B cell (primary cell): ENCODE results near the gene IMMP2L.
"Not testable (repeated sequence)": the region's sequence is repeated elsewhere in the genome, so short reads cannot be mapped to it uniquely, and the experiment has no call there.

Source experiments
- EZH2 ChIP-seq: IDR thresholded peaks from 2 replicates; pipeline ENCODE4 v1.6.1; 2012; ENCODE audit warnings: borderline replicate concordance, low read depth, mild to moderate bottlenecking, moderate library complexity, low read length; ENCODE audit not compliant: insufficient read depth, poor library complexity, severe bottlenecking
- TF ChIP-seq, protein P1 (sequence below): fragments of 200-600 bp; IDR thresholded peaks from one replicate; pipeline ENCODE4 v1.8.0; 2022; ENCODE audit warnings: antibody characterized with exemption, mild to moderate bottlenecking

DNA sequence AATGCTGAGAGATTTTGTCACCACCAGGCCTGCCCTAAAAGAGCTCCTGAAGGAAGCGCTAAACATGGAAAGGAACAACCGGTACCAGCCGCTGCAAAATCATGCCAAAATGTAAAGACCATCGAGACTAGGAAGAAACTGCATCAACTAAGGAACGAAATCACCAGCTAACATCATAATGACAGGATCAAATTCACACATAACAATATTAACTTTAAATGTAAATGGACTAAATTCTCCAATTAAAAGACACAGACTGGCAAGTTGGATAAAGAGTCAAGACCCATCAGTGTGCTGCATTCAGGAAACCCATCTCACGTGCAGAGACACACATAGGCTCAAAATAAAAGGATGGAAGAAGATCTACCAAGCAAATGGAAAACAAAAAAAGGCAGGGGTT, 114.8 kb downstream of the IMMP2L start:
- not testable (repeated sequence) for TF ChIP-seq EZH2
- TF ChIP-seq, protein P1, sequence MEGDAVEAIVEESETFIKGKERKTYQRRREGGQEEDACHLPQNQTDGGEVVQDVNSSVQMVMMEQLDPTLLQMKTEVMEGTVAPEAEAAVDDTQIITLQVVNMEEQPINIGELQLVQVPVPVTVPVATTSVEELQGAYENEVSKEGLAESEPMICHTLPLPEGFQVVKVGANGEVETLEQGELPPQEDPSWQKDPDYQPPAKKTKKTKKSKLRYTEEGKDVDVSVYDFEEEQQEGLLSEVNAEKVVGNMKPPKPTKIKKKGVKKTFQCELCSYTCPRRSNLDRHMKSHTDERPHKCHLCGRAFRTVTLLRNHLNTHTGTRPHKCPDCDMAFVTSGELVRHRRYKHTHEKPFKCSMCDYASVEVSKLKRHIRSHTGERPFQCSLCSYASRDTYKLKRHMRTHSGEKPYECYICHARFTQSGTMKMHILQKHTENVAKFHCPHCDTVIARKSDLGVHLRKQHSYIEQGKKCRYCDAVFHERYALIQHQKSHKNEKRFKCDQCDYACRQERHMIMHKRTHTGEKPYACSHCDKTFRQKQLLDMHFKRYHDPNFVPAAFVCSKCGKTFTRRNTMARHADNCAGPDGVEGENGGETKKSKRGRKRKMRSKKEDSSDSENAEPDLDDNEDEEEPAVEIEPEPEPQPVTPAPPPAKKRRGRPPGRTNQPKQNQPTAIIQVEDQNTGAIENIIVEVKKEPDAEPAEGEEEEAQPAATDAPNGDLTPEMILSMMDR: not testable (repeated sequence)
